ENCODE measurements around the gene AMPH.
"Not testable (repeated sequence)": the region's sequence is repeated elsewhere in the genome, so short reads cannot be mapped to it uniquely, and the experiment has no call there.

- TF ChIP-seq POLR2A (IDR thresholded peaks at IDR 0.05; ENCODE audit: low read depth, low read length); POLR2AphosphoS5 (IDR thresholded peaks at IDR 0.05; ENCODE audit: low read depth, low read length); TAF1 (IDR thresholded peaks at IDR 0.05; ENCODE audit: borderline replicate concordance, low read depth, low read length): not testable (repeated sequence)
Observed at GRCh38 chr7:38349869-38350583, 281.1 kb downstream of the AMPH start.

Data from GM12892 (cell line).